MM.1S (cell line): ENCODE measurements around the gene SLC4A8.

Experiments
- EZH2 ChIP-seq: fragments of 300-600 bp; sonication (generic); optimal IDR thresholded peaks from 2 replicates; pipeline ENCODE3; 2017; ENCODE audit warnings: low read depth, mild to moderate bottlenecking, antibody characterized with exemption, low read length, mixed read lengths
- EZH2phosphoT487 ChIP-seq: fragments of 300-600 bp; sonication (generic); IDR thresholded peaks from 2 replicates; pipeline ENCODE4 v1.6.1; 2018; ENCODE audit warnings: antibody characterized with exemption, low read length
- TF ChIP-seq, protein P1 (sequence below): fragments of 300-600 bp; sonication (generic); IDR thresholded peaks from 2 replicates; pipeline ENCODE4 v1.5.1; 2016; ENCODE audit warnings: antibody characterized with exemption, low read length, mixed read lengths

DNA sequence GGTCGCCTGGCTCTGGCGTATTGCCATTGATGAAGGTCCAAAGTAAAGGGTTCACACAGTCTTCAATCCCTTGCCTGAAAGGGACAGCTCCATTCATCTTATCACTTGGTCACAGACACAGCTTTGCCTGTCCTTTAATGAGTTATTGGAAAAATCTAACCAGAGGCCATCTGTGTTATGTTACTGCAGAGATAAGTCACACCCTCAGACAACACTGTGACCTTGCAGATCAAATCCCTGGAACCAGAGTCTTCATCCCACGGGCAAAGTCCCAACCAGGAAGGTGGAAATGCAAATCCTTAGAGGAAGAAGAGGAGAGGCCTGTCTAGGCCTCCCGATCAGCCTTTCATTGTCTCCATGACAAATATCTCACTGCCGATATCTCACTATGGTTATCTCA, 98.1 kb downstream of the SLC4A8 start:
- TF ChIP-seq EZH2phosphoT487 = no peak
- TF ChIP-seq, protein P1, sequence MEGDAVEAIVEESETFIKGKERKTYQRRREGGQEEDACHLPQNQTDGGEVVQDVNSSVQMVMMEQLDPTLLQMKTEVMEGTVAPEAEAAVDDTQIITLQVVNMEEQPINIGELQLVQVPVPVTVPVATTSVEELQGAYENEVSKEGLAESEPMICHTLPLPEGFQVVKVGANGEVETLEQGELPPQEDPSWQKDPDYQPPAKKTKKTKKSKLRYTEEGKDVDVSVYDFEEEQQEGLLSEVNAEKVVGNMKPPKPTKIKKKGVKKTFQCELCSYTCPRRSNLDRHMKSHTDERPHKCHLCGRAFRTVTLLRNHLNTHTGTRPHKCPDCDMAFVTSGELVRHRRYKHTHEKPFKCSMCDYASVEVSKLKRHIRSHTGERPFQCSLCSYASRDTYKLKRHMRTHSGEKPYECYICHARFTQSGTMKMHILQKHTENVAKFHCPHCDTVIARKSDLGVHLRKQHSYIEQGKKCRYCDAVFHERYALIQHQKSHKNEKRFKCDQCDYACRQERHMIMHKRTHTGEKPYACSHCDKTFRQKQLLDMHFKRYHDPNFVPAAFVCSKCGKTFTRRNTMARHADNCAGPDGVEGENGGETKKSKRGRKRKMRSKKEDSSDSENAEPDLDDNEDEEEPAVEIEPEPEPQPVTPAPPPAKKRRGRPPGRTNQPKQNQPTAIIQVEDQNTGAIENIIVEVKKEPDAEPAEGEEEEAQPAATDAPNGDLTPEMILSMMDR = no peak
- TF ChIP-seq EZH2 = no peak
